Measurements from ENCODE around the gene UBE2D2.
A peak's percentile ranks its signal among the peaks of the same experiment; 100 is the strongest.

UBE2D2 gene

DNA sequence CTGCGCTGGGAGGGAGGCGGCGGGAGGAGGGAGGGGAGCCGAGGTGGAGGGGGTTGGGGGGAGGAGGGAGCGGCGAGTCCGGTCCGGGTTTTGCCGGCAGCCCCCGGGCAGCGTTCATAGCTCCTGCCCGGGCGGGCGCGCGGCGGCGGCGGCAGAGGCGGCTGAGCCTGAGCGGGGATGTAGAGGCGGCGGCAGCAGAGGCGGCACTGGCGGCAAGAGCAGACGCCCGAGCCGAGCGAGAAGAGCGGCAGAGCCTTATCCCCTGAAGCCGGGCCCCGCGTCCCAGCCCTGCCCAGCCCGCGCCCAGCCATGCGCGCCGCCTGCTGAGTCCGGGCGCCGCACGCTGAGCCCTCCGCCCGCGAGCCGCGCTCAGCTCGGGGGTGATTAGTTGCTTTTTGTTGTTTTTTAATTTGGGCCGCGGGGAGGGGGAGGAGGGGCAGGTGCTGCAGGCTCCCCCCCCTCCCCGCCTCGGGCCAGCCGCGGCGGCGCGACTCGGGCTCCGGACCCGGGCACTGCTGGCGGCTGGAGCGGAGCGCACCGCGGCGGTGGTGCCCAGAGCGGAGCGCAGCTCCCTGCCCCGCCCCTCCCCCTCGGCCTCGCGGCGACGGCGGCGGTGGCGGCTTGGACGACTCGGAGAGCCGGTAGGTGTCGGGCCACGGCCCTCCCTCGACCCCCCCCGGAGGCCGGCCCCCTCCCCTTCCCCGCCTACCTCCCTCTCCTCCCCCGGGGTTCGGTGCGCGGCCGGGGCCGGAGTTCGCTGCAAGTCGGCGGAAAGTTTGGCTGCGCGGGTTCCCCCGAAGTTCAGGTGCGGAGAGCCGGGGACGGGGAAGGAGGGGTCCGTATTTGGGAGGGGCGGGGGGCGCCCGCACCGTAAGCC, 87.3 kb downstream of the UBE2D2 start, which contains the start of gene CXXC5:
Gene CXXC5 (plus strand): TSS at position 145 of the 877 bp plus-strand sequence. CDS start 32,175 bp downstream, outside the sequence.
- TF ChIP-seq, protein P1, sequence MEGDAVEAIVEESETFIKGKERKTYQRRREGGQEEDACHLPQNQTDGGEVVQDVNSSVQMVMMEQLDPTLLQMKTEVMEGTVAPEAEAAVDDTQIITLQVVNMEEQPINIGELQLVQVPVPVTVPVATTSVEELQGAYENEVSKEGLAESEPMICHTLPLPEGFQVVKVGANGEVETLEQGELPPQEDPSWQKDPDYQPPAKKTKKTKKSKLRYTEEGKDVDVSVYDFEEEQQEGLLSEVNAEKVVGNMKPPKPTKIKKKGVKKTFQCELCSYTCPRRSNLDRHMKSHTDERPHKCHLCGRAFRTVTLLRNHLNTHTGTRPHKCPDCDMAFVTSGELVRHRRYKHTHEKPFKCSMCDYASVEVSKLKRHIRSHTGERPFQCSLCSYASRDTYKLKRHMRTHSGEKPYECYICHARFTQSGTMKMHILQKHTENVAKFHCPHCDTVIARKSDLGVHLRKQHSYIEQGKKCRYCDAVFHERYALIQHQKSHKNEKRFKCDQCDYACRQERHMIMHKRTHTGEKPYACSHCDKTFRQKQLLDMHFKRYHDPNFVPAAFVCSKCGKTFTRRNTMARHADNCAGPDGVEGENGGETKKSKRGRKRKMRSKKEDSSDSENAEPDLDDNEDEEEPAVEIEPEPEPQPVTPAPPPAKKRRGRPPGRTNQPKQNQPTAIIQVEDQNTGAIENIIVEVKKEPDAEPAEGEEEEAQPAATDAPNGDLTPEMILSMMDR (IDR thresholded peaks at IDR 0.05; ENCODE audit: low read depth, low read length): no peak
- no peak for TF ChIP-seq EZH2phosphoT487 (IDR thresholded peaks at IDR 0.05; ENCODE audit: low read depth)
- H3K9ac ChIP-seq (ENCODE audit: low read length): peak within 1 kb of the TSS; percentile 93
- no peaks in the 10 kb centered on the region for H3K36me3 ChIP-seq (replicated peaks; ENCODE audit: low read depth, low read length)
- H3K9me3 ChIP-seq (ENCODE audit: insufficient read depth, low read length): no peaks in the 10 kb centered on the region
- peak within 1 kb of the TSS; percentile 98 for H3K4me2 ChIP-seq (ENCODE audit: low read length)
- H3K79me2 ChIP-seq (ENCODE audit: low read length): peaks cover 60% of the 10 kb centered on the region
- H3K4me3 ChIP-seq (ENCODE audit: low read length): peak within 1 kb of the TSS; percentile 88
- peaks cover 40% of the 10 kb centered on the region for H3K4me1 ChIP-seq (ENCODE audit: low read length)
- H2AFZ ChIP-seq (ENCODE audit: low read depth, low read length): no peak within 1 kb of the TSS
- peaks cover 17% of the 10 kb centered on the region for H4K20me1 ChIP-seq (ENCODE audit: insufficient read depth, low read length)
- peaks cover 6% of the 10 kb centered on the region; the same call in 1 of the 2 replicates for H3K27me3 ChIP-seq (ENCODE audit: low read depth, low read length)
- H3K27ac ChIP-seq (ENCODE audit: low read length): peak within 1 kb of the TSS; percentile 87

DNA sequence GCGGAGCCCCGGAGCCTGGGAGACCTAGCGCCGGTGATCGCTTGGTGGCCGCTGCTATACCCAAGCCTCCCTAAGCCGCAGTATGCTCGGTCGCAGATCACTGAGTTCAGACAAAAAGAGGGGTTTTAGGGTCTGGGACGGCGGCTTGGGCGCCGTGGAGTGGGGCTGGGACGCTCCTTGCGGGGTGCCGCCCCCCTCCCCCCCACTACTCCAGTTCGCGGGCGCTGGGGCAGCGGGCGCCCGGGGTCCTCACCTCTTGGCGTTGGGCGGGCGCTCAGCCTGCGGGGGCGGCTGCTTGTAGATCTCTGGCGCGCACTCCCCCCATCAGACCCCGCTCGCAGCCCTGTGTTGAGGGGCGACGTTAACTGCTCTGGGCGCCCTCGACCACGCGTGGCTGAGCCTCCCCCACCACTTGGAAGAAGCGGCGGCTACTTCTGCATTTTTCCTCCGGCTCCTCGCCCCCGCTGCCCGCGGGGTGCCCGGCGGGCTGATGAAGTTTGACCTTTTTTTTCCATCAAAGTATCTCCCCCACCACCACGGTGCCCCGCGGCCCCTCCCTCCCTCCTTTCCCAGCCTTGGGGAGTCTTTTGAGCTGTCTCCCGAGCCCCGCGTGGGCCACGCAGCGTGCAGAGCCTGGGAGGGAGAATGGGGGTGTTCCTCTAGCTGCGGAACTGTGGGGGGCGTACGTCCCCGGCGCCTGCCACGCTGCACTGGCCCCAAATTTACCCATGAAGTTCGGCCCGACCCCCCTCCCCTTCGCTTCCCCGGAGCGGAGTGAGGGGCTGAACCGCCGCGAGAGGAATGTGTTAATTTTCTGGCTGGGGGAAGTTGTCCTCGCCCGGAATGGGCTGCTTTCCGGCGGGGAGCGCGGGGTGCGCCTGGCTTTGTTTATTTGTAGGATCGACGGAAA, 88.2 kb downstream of the UBE2D2 start:
- Histone ChIP-seq H3K4me3 (ENCODE audit: low read length) (peak overlapping the region; percentile 88), H3K79me2 (ENCODE audit: low read length) (peaks cover 69% of the 10 kb centered on the region), H3K4me2 (ENCODE audit: low read length) (peak overlapping the region; percentile 98), H3K9me3 (ENCODE audit: insufficient read depth, low read length) (no peaks in the 10 kb centered on the region), H3K4me1 (ENCODE audit: low read length) (peaks cover 44% of the 10 kb centered on the region), H3K27me3 (ENCODE audit: low read depth, low read length) (peaks cover 6% of the 10 kb centered on the region; the same call in 1 of the 2 replicates), H2AFZ (ENCODE audit: low read depth, low read length) (no peak overlapping the region), H3K27ac (ENCODE audit: low read length) (peak overlapping the region; percentile 87), H3K36me3 (replicated peaks; ENCODE audit: low read depth, low read length) (no peaks in the 10 kb centered on the region), H3K9ac (ENCODE audit: low read length) (peak overlapping the region; percentile 93), H4K20me1 (ENCODE audit: insufficient read depth, low read length) (peaks cover 26% of the 10 kb centered on the region)
- no peak for TF ChIP-seq EZH2phosphoT487 (IDR thresholded peaks at IDR 0.05; ENCODE audit: low read depth)
- TF ChIP-seq, protein P1 (IDR thresholded peaks at IDR 0.05; ENCODE audit: low read depth, low read length): peak; percentile 15; the same call in 1 of the 2 replicates

DNA sequence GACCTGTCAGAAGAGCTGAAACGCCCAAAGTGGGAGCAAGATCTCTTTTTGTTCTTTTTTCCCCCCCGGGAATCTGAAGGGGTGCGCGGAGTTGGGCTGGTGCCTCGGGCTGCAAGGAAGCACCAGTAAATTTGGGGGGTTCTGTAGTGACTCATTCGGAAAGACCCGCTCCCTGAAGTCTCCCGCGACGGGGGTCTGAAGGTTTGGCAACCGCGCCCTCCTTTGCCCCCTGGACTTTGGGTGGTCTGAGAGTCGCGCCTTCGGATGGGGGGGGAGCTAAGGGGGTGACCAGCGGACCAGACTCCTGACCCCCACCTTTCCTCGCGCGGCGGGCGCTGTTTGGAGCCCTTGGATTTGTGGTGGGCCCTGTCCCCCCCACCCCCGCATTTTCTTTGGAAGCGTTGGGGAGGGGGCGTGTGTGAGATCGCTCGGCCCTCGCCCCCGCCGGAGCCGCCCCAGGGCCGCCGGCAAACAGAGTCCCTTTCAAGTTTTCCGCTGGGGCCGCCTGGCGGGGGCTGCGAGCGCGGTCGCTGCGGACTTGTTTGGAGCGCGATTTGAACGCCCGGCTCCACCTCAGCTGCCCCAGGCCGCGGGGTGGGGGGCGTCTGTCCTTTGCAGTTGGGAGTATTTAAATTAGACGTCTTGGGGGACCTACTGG, 89.0 kb downstream of the UBE2D2 start:
- no peak overlapping the region for H2AFZ ChIP-seq (ENCODE audit: low read depth, low read length)
- H3K9ac ChIP-seq (ENCODE audit: low read length): peak overlapping the region; percentile 93

More for the DNA sequence above, 89.0 kb downstream of the UBE2D2 start:
- no peak for TF ChIP-seq EZH2phosphoT487 (IDR thresholded peaks at IDR 0.05; ENCODE audit: low read depth)
- TF ChIP-seq, protein P1 (IDR thresholded peaks at IDR 0.05; ENCODE audit: low read depth, low read length): peak; percentile 25
- peaks cover 34% of the 10 kb centered on the region for H4K20me1 ChIP-seq (ENCODE audit: insufficient read depth, low read length)
- peak overlapping the region; percentile 98 for H3K4me2 ChIP-seq (ENCODE audit: low read length)
- H3K4me3 ChIP-seq (ENCODE audit: low read length): peak overlapping the region; percentile 88
- H3K27me3 ChIP-seq (ENCODE audit: low read depth, low read length): peaks cover 6% of the 10 kb centered on the region; the same call in 1 of the 2 replicates
- H3K27ac ChIP-seq (ENCODE audit: low read length): peak overlapping the region; percentile 87
- peaks cover 53% of the 10 kb centered on the region for H3K4me1 ChIP-seq (ENCODE audit: low read length)
- no peaks in the 10 kb centered on the region for H3K9me3 ChIP-seq (ENCODE audit: insufficient read depth, low read length)
- H3K79me2 ChIP-seq (ENCODE audit: low read length): peaks cover 77% of the 10 kb centered on the region
- H3K36me3 ChIP-seq (replicated peaks; ENCODE audit: low read depth, low read length): no peaks in the 10 kb centered on the region

Measured in OCI-LY3 (cell line).